GM12875 (cell line): Measurements from ENCODE around the gene CHTF8.
"Not testable (repeated sequence)": the region's sequence is repeated elsewhere in the genome, so short reads cannot be mapped to it uniquely, and the experiment has no call there.

Experiments used
- H3K4me3 ChIP-seq: one replicate; pipeline ENCODE4 v1.5.1; 2011; ENCODE audit warnings: low read depth, low read length, control low read depth
- CTCF ChIP-seq: IDR thresholded peaks from 2 replicates; pipeline ENCODE4 v1.5.1; 2011; ENCODE audit warnings: low read depth, mild to moderate bottlenecking, control low read depth, inconsistent platforms, low read length, moderate library complexity, borderline replicate concordance; ENCODE audit not compliant: insufficient read depth

CHTF8 gene

GRCh38 chr16:69150146-69150865 lies 17.9 kb upstream of the CHTF8 start:
- no peak overlapping the region for H3K4me3 ChIP-seq
- TF ChIP-seq CTCF: peak; percentile 55; the same call in 1 of the 2 replicates

- H3K4me3 ChIP-seq: not testable (repeated sequence)
These were observed 17.2 kb upstream of the CHTF8 start for GRCh38 chr16:69149621-69150020.

DNA sequence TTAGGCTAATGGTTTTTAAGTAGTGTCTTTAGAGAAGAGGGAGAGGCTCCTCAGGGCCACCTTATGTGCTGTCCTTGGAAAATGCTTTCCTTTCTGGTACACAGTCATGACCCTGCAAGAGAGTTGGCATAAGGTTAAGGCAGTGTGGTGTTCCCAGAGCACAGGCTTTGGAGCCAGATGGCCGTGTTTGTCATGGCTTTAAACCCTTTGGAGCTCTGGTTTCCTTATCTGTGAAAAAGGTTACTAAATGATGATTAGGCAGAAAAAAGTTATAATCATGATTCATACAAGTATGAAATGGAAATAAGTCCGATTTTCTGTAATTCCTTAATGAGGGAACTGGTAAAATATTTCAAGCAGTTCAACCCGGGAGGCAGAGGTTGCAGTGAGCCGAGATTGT lies 13.3 kb upstream of the CHTF8 start:
- H3K4me3 ChIP-seq: no peak overlapping the region
- no peak for TF ChIP-seq CTCF

DNA sequence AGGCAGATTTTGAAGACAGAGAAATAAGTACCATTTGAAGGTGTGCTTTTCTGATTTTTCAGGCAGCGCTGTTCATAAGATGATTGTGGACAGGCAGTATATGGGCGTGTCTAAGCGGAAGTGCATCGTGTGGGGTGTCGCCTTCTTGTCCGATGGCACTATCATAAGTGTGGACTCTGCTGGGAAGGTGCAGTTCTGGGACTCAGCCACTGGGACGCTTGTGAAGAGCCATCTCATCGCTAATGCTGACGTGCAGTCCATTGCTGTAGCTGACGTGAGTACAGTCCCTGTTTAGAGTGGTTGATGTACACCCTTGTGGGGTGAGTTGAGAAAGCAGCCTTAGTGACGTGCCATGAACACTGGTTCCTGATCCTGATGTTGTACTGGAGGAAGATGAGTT lies 10.7 kb upstream of the CHTF8 start:
- no peak overlapping the region for H3K4me3 ChIP-seq
- peak; percentile 28; the same call in 1 of the 2 replicates for TF ChIP-seq CTCF

DNA sequence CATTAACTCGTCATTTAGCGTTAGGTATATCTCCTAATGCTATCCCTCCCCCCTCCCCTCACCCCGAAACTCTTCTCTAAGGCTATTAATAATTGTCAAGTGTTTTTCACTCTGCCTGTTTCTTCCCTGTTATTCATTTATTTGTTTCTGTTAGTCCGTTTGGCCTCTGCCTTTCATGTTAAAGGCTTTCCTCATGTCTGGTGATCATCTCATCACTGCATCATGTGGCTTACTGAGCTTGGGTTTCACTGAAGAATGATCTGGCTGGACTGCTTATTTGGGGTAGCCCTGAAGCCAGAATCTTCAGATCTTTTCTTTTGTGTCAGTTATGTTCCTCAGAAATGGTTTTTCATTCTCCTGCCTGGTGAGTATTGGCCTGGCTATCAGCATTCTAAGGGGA lies 9.5 kb upstream of the CHTF8 start:
- TF ChIP-seq CTCF: no peak
- no peak overlapping the region for H3K4me3 ChIP-seq

GRCh38 chr16:69141014-69141413 lies 8.6 kb upstream of the CHTF8 start:
- TF ChIP-seq CTCF: no peak
- no peak overlapping the region for H3K4me3 ChIP-seq

GRCh38 chr16:69139464-69139863 lies 7.1 kb upstream of the CHTF8 start:
- H3K4me3 ChIP-seq: not testable (repeated sequence)

DNA sequence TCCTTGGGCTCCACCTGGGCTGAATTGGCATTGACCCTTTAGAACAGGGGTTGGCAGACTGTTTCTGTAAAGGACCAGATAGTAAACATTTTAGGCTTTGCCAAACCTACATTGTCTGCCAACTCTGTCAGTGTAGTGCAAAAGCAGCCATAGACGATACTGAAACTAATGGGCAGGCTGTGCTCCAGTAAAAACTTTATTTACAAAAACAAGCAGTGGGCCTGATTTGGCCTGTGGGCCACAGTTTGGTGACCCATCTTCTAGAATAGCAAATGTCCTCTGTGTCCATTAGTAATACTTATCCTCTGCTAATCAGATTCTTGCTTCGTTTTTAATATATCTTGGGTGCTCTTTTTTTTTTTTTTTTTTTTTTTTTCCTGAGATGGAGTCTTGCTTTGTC lies 6.2 kb upstream of the CHTF8 start:
- no peak for TF ChIP-seq CTCF
- no peak overlapping the region for H3K4me3 ChIP-seq
